NCI-H748 (cell line): ENCODE data around the gene ZNF689.
"Not testable (repeated sequence)": the region's sequence is repeated elsewhere in the genome, so short reads cannot be mapped to it uniquely, and the experiment has no call there.

Experiments used
- DNase-seq: peaks from one replicate; lab custom pipeline; 2025; ENCODE audit not compliant: unreplicated experiment; lab: John Stamatoyannopoulos, UW

The ZNF689 gene

GRCh38 chr16:30601966-30602365, 8.2 kb downstream of the ZNF689 start:
- DNase-seq, result no peak

DNA sequence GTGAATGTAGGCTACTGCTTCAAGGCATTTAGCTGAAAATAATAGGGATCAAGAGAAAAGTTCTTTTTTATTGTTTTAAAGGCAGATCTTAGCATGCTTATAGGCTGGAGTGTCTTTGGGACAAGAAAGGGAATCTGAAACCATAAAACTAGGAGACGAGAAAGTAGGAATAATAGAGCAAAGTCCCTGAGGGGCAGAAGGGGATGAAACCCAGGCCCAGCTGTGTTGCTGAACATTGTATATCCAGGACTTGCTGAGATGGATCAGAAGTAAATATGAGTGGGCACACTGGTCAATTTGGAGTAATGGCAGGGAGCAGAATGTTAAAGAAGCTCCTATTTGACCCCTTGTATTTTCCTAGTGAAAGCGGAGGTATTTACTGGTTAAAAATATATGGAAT, 9.3 kb downstream of the ZNF689 start:
- DNase-seq, result no peak

DNA sequence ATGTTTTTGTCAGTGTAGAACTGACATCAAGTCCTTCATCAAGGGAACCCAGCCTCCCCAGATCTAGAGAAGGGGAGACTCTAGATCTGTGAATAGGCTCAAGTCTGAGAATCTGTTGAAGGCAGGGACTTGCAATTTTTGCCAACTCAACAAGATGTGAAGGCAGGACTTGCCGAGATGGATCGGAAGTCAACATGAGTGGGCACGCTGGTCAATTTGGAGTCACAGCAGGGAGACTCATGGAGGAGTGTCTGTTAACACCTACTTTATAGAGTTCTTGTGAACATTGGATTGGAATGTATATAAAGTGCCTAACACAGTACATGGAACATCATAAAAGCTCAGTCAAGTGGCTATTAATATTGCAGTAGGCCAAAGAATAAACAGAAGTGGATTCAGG, 10.0 kb downstream of the ZNF689 start:
- DNase-seq, result no peak

DNA sequence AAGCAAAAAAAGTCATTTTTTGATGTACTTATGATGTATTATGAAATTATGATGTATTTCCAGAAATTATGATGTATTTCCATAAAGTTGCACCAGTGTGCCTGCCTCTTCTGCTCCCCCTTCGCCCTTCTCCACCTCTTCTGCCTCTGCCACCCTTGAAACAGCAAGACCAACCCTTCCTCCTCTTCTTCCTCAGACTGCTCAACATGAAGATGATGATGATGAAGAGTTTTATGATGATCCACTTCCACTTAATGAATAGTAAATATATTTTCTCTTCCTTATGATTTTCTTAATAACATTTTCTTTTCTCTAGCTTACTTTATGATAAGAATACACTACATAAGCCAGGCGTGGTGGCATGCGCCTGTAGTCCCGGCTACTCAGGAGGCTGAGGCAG, 17.3 kb downstream of the ZNF689 start:
- DNase-seq, result no peak

DNA sequence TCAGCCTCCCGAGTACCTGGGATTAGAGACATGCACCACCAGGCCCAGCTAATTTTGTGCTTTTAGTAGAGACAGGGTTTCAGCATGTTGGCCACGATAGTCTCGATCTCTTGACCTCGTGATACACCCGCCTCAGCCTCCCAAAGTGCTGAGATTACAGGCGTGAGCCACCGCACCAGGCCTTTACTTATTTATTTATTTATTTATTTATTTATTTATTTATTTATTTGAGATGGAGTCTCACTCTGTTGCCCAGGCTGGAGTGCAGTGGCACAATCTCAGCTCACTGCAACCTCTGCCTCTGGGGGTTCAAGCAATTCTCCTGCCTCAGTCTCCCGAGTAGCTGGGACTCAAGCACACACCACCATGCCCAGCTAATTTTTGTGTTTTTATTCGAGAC, 19.3 kb downstream of the ZNF689 start:
- DNase-seq, result not testable (repeated sequence)

- not testable (repeated sequence) for DNase-seq
Observed at GRCh38 chr16:30589582-30589981, 20.6 kb downstream of the ZNF689 start.

DNA sequence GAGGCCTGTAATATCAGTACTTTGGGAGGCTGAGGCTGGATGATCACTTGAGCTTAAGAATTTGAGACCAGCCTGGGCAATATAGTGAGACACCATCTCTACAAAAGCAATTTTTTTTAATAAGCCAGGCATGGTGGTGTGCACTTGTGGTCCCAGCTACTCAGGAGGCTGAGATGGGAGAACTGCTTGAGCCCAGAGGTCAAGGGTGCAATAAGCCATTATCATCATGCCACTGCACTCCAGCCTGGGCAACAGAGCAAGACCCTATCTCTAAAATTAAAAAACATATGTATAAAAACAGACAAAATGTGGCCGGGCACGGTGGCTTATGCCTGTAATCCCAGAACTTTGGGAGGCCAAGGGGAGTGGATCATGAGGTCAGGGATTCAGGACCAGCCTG, 21.5 kb downstream of the ZNF689 start:
- no peak for DNase-seq

- peak; percentile 97 for DNase-seq
Observed at GRCh38 chr16:30585400-30586191, 24.6 kb downstream of the ZNF689 start, which contains the start of gene ZNF785. Gene ZNF785 (minus strand): TSS chr16:30585697. CDS start chr16:30585611, 86 bp downstream.

DNA sequence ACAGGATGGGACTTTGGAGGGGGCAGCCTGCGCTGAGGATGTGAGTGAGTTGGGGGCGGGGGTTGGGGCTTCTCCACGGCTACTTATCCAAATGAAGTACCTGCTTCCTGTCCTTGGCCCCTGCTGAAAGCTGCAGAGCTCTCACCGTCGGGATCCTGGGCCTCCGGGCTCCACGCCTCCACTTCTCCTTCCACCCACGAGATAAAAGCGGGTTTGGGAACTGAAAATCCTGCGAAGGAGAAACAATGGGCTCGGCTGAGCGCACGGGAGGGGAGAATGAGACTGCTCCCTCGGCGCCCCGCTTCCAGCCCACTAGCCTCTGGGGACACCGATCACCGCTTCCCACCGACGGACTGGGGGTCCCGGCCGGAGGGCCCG, 25.2 kb downstream of the ZNF689 start:
- peak; percentile 45 for DNase-seq

GRCh38 chr16:30582611-30583340, 27.4 kb downstream of the ZNF689 start:
- DNase-seq, result no peak

GRCh38 chr16:30581457-30581856, 28.7 kb downstream of the ZNF689 start:
- no peak for DNase-seq

GRCh38 chr16:30574678-30575077, 35.5 kb downstream of the ZNF689 start:
- DNase-seq, result no peak

GRCh38 chr16:30571445-30572322, 38.5 kb downstream of the ZNF689 start, which contains the start of gene ZNF688:
Gene ZNF688 (minus strand): TSS chr16:30571714. CDS start chr16:30571629, 85 bp downstream.
- DNase-seq, result peak; percentile 95

DNA sequence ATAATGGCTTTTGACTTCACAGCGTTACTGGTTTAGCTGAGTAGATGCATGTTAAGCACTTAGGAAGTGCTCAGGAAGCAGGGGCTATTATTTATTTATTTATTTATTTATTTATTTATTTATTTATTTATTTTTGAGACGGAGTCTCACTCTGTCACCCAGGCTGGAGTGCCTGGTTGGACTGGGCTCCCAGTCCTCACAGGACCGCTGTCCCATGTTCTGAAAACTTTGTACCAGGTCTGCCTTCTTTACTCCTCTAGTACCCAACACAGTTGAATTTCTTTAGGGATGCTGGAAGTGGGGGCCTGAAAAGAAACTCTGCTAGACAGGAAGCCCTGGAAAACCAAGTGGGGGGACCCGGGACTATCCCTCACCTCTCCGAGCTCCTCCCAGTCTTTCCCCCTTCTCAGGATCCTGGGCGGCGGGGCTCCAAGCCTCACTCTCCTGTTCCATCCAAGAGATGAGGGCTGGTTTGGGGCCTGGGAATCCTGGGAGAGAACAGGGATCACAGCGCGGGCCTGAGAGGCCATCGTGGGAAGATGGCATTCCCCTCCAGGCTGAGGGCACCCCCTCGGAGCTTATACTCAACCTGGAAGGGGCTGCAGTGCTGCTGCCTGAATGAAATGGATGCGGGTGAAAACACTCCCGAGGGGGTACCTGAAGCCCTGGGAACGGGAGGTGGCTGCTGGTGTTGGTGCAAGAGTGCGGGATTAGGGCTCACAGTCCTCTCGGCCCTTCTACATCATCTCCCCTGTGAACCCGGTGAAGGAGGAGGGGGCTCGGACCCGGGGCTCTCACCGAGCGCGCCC, 39.3 kb downstream of the ZNF689 start:
- peak; percentile 49 for DNase-seq

DNA sequence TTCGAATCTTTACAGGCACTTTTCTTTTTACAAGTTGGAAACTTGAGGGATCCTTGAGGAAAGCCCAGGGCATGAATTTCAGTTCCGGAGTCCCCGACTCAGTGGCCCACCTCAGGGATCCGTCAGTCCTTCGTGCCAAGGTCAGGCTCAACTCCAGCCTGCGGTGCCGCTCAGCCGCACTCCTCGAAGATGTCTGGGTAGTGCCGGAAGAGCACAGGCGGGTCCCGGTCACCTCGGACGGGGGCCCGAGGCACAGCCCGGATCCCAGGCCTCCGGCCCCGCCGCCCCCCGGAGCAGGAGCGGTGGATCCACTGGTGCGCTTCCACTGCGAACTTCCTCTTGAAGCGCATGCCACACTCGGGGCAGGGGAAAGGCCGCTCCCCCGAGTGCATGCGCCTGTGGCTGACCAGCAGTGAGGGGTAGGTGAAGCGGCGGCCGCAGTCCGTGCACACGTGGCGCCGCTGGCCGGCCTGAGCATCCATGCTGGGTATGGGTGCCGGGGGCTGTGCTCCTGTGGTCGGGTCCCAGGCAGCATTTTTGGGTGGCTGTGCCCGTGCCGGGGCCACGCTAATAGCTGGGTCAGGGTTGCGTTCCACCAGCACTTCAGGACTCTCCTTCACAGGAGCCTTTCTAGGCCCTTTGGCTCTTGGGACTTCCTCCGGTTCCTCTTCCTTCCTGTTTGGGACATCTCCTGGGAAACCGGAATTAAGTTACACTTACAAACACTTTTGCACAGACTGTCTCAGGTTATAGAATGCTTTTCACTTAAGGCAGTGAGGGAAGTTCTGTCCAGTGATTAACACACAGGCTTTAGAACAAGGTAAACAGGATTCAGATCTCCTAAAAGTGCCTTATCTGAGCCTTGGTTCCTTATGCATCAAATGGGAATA, 40.2 kb downstream of the ZNF689 start:
- no peak for DNase-seq

GRCh38 chr16:30569281-30569680, 40.9 kb downstream of the ZNF689 start:
- no peak for DNase-seq

DNA sequence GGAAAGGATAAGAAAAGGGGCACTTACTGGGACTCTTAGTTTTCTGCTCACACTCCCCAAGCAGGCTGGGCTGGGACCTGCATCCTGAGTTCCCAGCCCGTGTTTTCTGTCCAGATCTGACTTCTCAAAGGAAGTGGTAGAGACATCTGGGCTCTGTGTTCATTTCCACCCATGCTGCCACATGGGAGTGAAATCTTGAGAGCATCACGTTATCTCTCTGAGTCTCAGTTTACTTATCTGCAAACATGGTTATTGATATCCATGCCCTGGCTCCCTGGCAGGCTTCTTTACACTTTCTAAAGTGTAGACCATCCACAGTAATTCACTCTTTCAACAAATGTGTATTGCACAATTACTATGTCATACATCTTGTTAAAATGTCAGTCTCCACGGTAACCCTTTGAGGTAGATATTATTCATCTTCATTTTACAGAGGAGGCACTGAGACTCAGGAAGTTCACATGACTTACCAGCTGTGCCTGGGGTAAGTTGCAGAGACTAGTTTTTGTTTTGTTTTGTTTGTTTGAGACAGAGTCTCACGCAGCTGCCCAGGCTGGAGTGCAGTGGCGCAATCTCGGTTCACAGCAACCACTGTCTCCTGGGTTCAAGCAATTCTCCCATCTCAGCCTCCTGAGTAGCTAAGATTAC, 42.1 kb downstream of the ZNF689 start:
- no peak for DNase-seq

DNA sequence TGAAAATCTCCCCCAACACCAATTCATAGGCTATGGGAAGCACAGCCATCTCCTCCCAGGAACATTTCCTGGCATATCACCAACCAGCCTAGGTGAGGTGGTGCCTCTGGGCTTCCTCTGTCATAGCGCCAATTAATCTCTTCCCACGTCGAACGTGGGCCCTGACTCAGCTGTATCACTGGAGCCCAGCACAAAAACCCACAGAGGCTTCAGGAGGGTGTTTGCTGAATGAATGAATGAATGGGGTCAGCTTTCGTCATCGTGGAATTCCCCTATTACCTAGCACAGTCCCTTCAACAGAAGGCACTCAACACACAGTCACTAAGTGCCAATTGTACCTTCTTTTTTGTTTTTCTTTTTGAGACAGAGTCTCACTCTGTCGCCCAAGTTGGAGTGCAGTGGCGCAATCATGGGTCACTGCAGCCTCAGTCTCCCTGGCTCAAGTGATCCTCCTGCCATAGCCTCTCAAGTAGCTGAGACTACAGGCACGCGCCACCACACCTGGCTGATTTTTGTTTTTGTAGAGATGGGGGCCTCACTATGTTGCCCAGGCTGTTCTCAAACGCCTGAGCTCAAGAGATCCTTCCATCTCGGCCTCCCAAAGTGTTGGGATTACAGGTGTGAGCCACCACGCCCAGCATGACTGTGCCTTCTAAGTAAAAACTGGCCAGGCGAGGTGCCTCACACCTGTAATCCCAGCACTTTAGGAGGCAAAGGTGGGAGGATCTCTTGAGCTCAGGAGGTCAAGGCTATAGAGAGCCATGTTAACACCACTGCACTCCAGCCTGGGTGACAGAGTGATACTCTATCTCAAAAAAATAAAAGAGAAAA, 42.8 kb downstream of the ZNF689 start:
- no peak for DNase-seq
